Measurements from ENCODE around the gene MAGI1.

DNA sequence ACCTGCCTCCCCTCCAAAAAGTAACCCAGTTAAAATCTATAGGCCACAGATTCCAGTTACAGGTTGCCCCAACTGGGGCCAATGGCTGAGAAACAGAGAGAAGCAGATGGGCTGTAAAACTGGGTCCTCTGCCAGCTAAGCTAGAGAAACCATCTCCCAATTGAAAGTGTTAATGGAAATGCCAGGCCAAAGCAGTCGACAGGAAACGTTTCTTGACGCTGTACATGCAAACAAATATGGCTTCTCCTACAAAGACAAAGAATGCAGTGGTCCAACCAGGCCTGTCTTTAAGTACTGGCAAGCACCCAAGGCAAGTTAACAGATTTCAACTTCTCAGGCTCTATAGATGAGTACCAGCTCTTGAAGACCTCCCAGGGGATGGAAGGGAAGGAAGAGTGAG lies 71.3 kb downstream of the MAGI1 start:
- no peak for TF ChIP-seq POLR2AphosphoS5 (IDR thresholded peaks at IDR 0.05; ENCODE audit: low read depth, low read length)
- no peak for TF ChIP-seq POLR2A (IDR thresholded peaks at IDR 0.05; ENCODE audit: low read depth, low read length)

Measured in GM12892 (cell line).